Stomach (tissue), 4 donors: ENCODE measurements around the gene EMX2.

ENCODE experiments used
- POLR2A ChIP-seq, 4 donors: fragments of 450-650 bp; IDR thresholded peaks; one replicate each; pipeline ENCODE4 v1.6.1; 2016; ENCODE audit warnings: antibody characterized with exemption in 4 of 4, control low read depth in 2 of 4, mild to moderate bottlenecking in 1 of 4, moderate library complexity in 1 of 4
- TF ChIP-seq, protein P1 (sequence below), 7 experiments: fragments of 450-650 bp in 4 of 7; fragments of 200-600 bp in 3 of 7; sonication (generic) in 3 of 7; IDR thresholded peaks; one replicate each; pipeline ENCODE4 v1.5.1; 2016 to 2019; ENCODE audit warnings: antibody characterized with exemption in 7 of 7, control low read depth in 2 of 7, mild to moderate bottlenecking in 1 of 7

DNA sequence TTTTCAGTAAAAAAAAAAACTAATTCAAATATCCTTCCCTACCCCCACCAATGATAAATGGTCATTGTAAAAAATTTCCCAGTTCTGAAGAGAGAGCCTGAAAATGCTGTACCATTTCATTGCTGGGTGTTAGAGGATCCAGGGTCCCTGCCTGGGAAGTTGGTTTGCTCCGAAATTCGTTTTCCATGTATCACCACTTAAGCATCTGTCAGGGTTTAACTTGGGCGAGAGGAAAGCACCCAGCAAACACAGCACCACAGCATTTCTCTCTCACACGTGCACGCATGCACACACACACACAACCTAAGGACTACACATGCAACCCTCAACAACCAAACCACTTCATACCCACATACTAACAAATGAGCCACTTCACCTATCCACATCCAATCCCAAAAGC, 42.1 kb upstream of the EMX2 start:
- TF ChIP-seq, protein P1, sequence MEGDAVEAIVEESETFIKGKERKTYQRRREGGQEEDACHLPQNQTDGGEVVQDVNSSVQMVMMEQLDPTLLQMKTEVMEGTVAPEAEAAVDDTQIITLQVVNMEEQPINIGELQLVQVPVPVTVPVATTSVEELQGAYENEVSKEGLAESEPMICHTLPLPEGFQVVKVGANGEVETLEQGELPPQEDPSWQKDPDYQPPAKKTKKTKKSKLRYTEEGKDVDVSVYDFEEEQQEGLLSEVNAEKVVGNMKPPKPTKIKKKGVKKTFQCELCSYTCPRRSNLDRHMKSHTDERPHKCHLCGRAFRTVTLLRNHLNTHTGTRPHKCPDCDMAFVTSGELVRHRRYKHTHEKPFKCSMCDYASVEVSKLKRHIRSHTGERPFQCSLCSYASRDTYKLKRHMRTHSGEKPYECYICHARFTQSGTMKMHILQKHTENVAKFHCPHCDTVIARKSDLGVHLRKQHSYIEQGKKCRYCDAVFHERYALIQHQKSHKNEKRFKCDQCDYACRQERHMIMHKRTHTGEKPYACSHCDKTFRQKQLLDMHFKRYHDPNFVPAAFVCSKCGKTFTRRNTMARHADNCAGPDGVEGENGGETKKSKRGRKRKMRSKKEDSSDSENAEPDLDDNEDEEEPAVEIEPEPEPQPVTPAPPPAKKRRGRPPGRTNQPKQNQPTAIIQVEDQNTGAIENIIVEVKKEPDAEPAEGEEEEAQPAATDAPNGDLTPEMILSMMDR (IDR thresholded peaks at IDR 0.05): no peak
- TF ChIP-seq POLR2A (IDR thresholded peaks at IDR 0.05): no peak
